Kidney epithelial cell (primary cell): Measurements from ENCODE around the gene EXOC6B. TPM values are rescaled to one million over a fixed set of nuclear protein-coding genes. Genes with fewer than 3 reads are reported as not detected.
"Not testable (repeated sequence)": the region's sequence is repeated elsewhere in the genome, so short reads cannot be mapped to it uniquely, and the experiment has no call there.

Experiments used
- DNase-seq: peaks from one replicate; pipeline ENCODE4 v3.0.0-alpha.2; 2010; ENCODE audit warnings: low read depth
- H3K27me3 ChIP-seq: 2 replicates; pipeline ENCODE4 v1.6.0; 2011; ENCODE audit warnings: low read length; ENCODE audit not compliant: control insufficient read depth, insufficient read depth
- H3K36me3 ChIP-seq: 2 replicates; pipeline ENCODE4 v1.5.1; 2011; ENCODE audit warnings: low read length; ENCODE audit not compliant: control insufficient read depth, insufficient read depth
- H3K4me3 ChIP-seq: 2 replicates; pipeline ENCODE4 v1.5.1; 2011; ENCODE audit warnings: low read depth, mild to moderate bottlenecking, control low read depth, low read length
- CTCF ChIP-seq: IDR thresholded peaks from 2 replicates; pipeline ENCODE4 v1.5.1; 2011; ENCODE audit warnings: mild to moderate bottlenecking, moderate library complexity, low read length, control low read depth, inconsistent platforms; ENCODE audit not compliant: insufficient read depth, poor library complexity, severe bottlenecking
- total RNA-seq: library from RNA; depleted of rRNA; stranded (reverse); fragments of >200 nt; gene quantifications from 2 replicates; pipeline ENCODE4 v1.2.3, GENCODE V29; 2015

EXOC6B gene
- total RNA-seq, 1 donor from 2014 or later: 21.8 TPM

- no peak for DNase-seq
- no peak overlapping the region for H3K4me3 ChIP-seq
- no peak for TF ChIP-seq CTCF
- no peaks in the 10 kb centered on the region for H3K27me3 ChIP-seq
- H3K36me3 ChIP-seq: no peaks in the 10 kb centered on the region
These were observed 287.3 kb downstream of the EXOC6B start for GRCh38 chr2:72538486-72538885.

- DNase-seq, H3K36me3 ChIP-seq, H3K27me3 ChIP-seq, H3K4me3 ChIP-seq: not testable (repeated sequence)
These were observed 290.2 kb downstream of the EXOC6B start for GRCh38 chr2:72535586-72535985.

GRCh38 chr2:72533765-72534164 is 292.1 kb downstream of the EXOC6B start:
- TF ChIP-seq CTCF: no peak
- Histone ChIP-seq H3K27me3 (no peaks in the 10 kb centered on the region), H3K4me3 (no peak overlapping the region), H3K36me3 (no peaks in the 10 kb centered on the region)
- no peak for DNase-seq

- no peak overlapping the region for H3K4me3 ChIP-seq
- H3K27me3 ChIP-seq: no peaks in the 10 kb centered on the region
- H3K36me3 ChIP-seq: no peaks in the 10 kb centered on the region
- no peak for TF ChIP-seq CTCF
- DNase-seq: no peak
These were observed 298.4 kb downstream of the EXOC6B start for GRCh38 chr2:72527424-72527823.

GRCh38 chr2:72526623-72527022 is 299.2 kb downstream of the EXOC6B start:
- TF ChIP-seq CTCF: no peak
- no peak overlapping the region for H3K4me3 ChIP-seq
- no peaks in the 10 kb centered on the region for H3K36me3 ChIP-seq
- no peak for DNase-seq
- no peaks in the 10 kb centered on the region for H3K27me3 ChIP-seq

GRCh38 chr2:72524071-72524470 is 301.8 kb downstream of the EXOC6B start:
- TF ChIP-seq CTCF: no peak
- Histone ChIP-seq H3K36me3 (no peaks in the 10 kb centered on the region), H3K4me3 (no peak overlapping the region), H3K27me3 (no peaks in the 10 kb centered on the region)
- DNase-seq: no peak
